ENCODE data around the gene PDGFB. TPM values are rescaled to one million over a fixed set of nuclear protein-coding genes. Genes with fewer than 3 reads are reported as not detected.
A peak's percentile ranks its signal among the peaks of the same experiment; 100 is the strongest.

PDGFB gene
- total RNA-seq, 1 donor from 2014 or later = 27.3 TPM

- H3K36me3 ChIP-seq (ENCODE audit: insufficient read depth, low read length) = no peaks in the 10 kb centered on the region
- no peaks in the 10 kb centered on the region for H3K9me3 ChIP-seq (ENCODE audit: insufficient read depth, low read depth, low read length)
- FAIRE-seq (no peak), DNase-seq (ENCODE audit: low read depth) (peak; percentile 51)
- no peak overlapping the region for H3K9ac ChIP-seq (ENCODE audit: low read length)
- H4K20me1 ChIP-seq (ENCODE audit: insufficient read depth, low read length) = no peaks in the 10 kb centered on the region
- H3K27me3 ChIP-seq (ENCODE audit: insufficient read depth, low read length) = peaks cover 2% of the 10 kb centered on the region
- no peak overlapping the region for H3K4me3 ChIP-seq (ENCODE audit: insufficient read depth, low read depth, low read length)
- H3K36me3 Mint-ChIP-seq (ENCODE audit: low read depth, unreplicated experiment) = peaks cover 2% of the 10 kb centered on the region
- H3K4me2 ChIP-seq (ENCODE audit: low read length) = peak overlapping the region; percentile 50
- no peaks in the 10 kb centered on the region for H3K79me2 ChIP-seq (ENCODE audit: insufficient read depth, low read length)
- peaks cover 30% of the 10 kb centered on the region for H3K4me1 Mint-ChIP-seq (ENCODE audit: low read depth, unreplicated experiment)
- peaks cover 37% of the 10 kb centered on the region for H3K4me1 ChIP-seq (ENCODE audit: insufficient read depth, low read length)
- no peak overlapping the region for H3K27ac ChIP-seq (ENCODE audit: low read depth, low read length)
- H3K27me3 Mint-ChIP-seq (ENCODE audit: low read depth, unreplicated experiment) = peaks cover 3% of the 10 kb centered on the region
- H3K4me3 Mint-ChIP-seq (ENCODE audit: unreplicated experiment) = no peak overlapping the region
- no peaks in the 10 kb centered on the region for H3K9me3 Mint-ChIP-seq (ENCODE audit: unreplicated experiment)
- peak overlapping the region; percentile 63 for H3K27ac Mint-ChIP-seq (ENCODE audit: unreplicated experiment)
- TF ChIP-seq EZH2 (IDR thresholded peaks at IDR 0.05; ENCODE audit: insufficient read depth, low read length) = no peak
- no peak for TF ChIP-seq CTCF (IDR thresholded peaks at IDR 0.05; ENCODE audit: insufficient read depth, low read depth, low read length)
- peak overlapping the region; percentile 51 for H2AFZ ChIP-seq (ENCODE audit: low read depth, low read length)
These were observed 10.4 kb downstream of the PDGFB start for GRCh38 chr22:39234472-39234787.

- peaks cover 30% of the 10 kb centered on the region for H3K4me1 Mint-ChIP-seq (ENCODE audit: low read depth, unreplicated experiment)
- peak overlapping the region; percentile 63 for H3K27ac Mint-ChIP-seq (ENCODE audit: unreplicated experiment)
- Histone ChIP-seq H2AFZ (ENCODE audit: low read depth, low read length) (peak overlapping the region; percentile 51), H3K4me1 (ENCODE audit: insufficient read depth, low read length) (peaks cover 37% of the 10 kb centered on the region), H3K27me3 (ENCODE audit: insufficient read depth, low read length) (peaks cover 2% of the 10 kb centered on the region), H3K27ac (ENCODE audit: low read depth, low read length) (no peak overlapping the region), H3K9ac (ENCODE audit: low read length) (no peak overlapping the region), H3K79me2 (ENCODE audit: insufficient read depth, low read length) (no peaks in the 10 kb centered on the region), H3K4me3 (ENCODE audit: insufficient read depth, low read depth, low read length) (no peak overlapping the region), H4K20me1 (ENCODE audit: insufficient read depth, low read length) (no peaks in the 10 kb centered on the region), H3K36me3 (ENCODE audit: insufficient read depth, low read length) (no peaks in the 10 kb centered on the region), H3K9me3 (ENCODE audit: insufficient read depth, low read depth, low read length) (no peaks in the 10 kb centered on the region), H3K4me2 (ENCODE audit: low read length) (peak overlapping the region; percentile 50)
- DNase-seq (ENCODE audit: low read depth) (no peak), FAIRE-seq (no peak)
- no peaks in the 10 kb centered on the region for H3K9me3 Mint-ChIP-seq (ENCODE audit: unreplicated experiment)
- H3K27me3 Mint-ChIP-seq (ENCODE audit: low read depth, unreplicated experiment) = peaks cover 3% of the 10 kb centered on the region
- H3K36me3 Mint-ChIP-seq (ENCODE audit: low read depth, unreplicated experiment) = peaks cover 7% of the 10 kb centered on the region
- no peak overlapping the region for H3K4me3 Mint-ChIP-seq (ENCODE audit: unreplicated experiment)
- TF ChIP-seq EZH2 (IDR thresholded peaks at IDR 0.05; ENCODE audit: insufficient read depth, low read length) (no peak), CTCF (IDR thresholded peaks at IDR 0.05; ENCODE audit: insufficient read depth, low read depth, low read length) (no peak)
These were observed 10.9 kb downstream of the PDGFB start for GRCh38 chr22:39233710-39234471.
